Ascending aorta (tissue), 2 donors: ENCODE measurements around the gene ELOVL6. TPM values are rescaled to one million over a fixed set of nuclear protein-coding genes. Genes with fewer than 3 reads are reported as not detected.

ENCODE experiments used
- DNase-seq, 2 donors: peaks; one replicate each; pipeline ENCODE4 v3.0.0-alpha.2; 2019; ENCODE audit warnings: low spot score in 2 of 2
- H3K27ac ChIP-seq, 2 donors: fragments of 200-600 bp; sonication (generic); one replicate each; pipeline ENCODE4 v1.5.1; 2016 to 2017; ENCODE audit warnings: mild to moderate bottlenecking in 1 of 2
- H3K27me3 ChIP-seq: fragments of 200-600 bp; sonication (generic); one replicate; pipeline ENCODE4 v1.5.1; 2017
- H3K36me3 ChIP-seq, 2 donors: fragments of 200-600 bp; sonication (generic); one replicate each; pipeline ENCODE4 v1.5.1; 2016
- H3K4me1 ChIP-seq, 2 donors: fragments of 200-600 bp; sonication (generic); one replicate each; pipeline ENCODE4 v1.5.1; 2016 to 2017; ENCODE audit warnings: mild to moderate bottlenecking in 1 of 2
- H3K4me3 ChIP-seq, 2 donors: fragments of 200-600 bp; sonication (generic); one replicate each; pipeline ENCODE4 v1.5.1; 2016 to 2017; ENCODE audit warnings: mild to moderate bottlenecking in 1 of 2
- H3K9me3 ChIP-seq, 2 donors: fragments of 200-600 bp; sonication (generic); one replicate each; pipeline ENCODE4 v1.5.1; 2016
- CTCF ChIP-seq, 3 experiments: fragments of 200-600 bp in 2 of 3; fragments of 450-650 bp in 1 of 3; sonication (generic) in 2 of 3; IDR thresholded peaks; one replicate each; pipeline ENCODE4 v1.5.1; 2016 to 2019; ENCODE audit warnings: antibody characterized with exemption in 3 of 3, mild to moderate bottlenecking in 1 of 3, moderate library complexity in 1 of 3
- intact Hi-C: fragments of 100-400 bp; cut with DNase I; formaldehyde crosslinking; loops from one replicate; pipeline ENCODE4 v1.15.1; 2023
- total RNA-seq: library from RNA; depleted of rRNA; stranded (reverse); fragments of >200 nt; gene quantifications from one replicate; pipeline ENCODE4 v1.1.0, GENCODE V29; 2016

Gene ELOVL6
- total RNA-seq, 1 donor from 2014 or later: 0.64 TPM

GRCh38 chr4:110201502-110201901 is 3.1 kb upstream of the ELOVL6 start:
- no peaks in the 10 kb centered on the region for H3K9me3 ChIP-seq
- no peak overlapping the region for H3K27ac ChIP-seq
- intact Hi-C loops: loop anchor here (10.0 kb wide), 1 partner anchor 313 kb away; no protein-coding TSS in a partner anchor
- no peak for DNase-seq
- no peaks in the 10 kb centered on the region for H3K27me3 ChIP-seq
- no peaks in the 10 kb centered on the region for H3K4me1 ChIP-seq
- H3K4me3 ChIP-seq: no peak overlapping the region
- no peak for TF ChIP-seq CTCF (IDR thresholded peaks at IDR 0.05)
- H3K36me3 ChIP-seq: no peaks in the 10 kb centered on the region

GRCh38 chr4:110200689-110201088 is 2.3 kb upstream of the ELOVL6 start:
- Histone ChIP-seq H3K4me1 (no peaks in the 10 kb centered on the region), H3K4me3 (no peak overlapping the region), H3K9me3 (no peaks in the 10 kb centered on the region), H3K27me3 (no peaks in the 10 kb centered on the region), H3K27ac (no peak overlapping the region), H3K36me3 (no peaks in the 10 kb centered on the region)
- no peak for TF ChIP-seq CTCF (IDR thresholded peaks at IDR 0.05)
- intact Hi-C loops: loop anchor here (10.0 kb wide), 1 partner anchor 314 kb away; no protein-coding TSS in a partner anchor
- no peak for DNase-seq

GRCh38 chr4:110198049-110198434 is 373 bp downstream of the ELOVL6 start:
- no peaks in the 10 kb centered on the region for H3K36me3 ChIP-seq
- H3K27me3 ChIP-seq: no peaks in the 10 kb centered on the region
- H3K4me1 ChIP-seq: no peaks in the 10 kb centered on the region
- intact Hi-C loops: loop anchor here (5.0 to 10.0 kb wide), 3 partner anchors 146 to 463 kb away; partner anchors contain the start of genes GAR1 and PLA2G12A
- TF ChIP-seq CTCF (IDR thresholded peaks at IDR 0.05): no peak
- H3K4me3 ChIP-seq: peak overlapping the region; percentile 86 to 92
- no peak for DNase-seq
- H3K27ac ChIP-seq: no peak overlapping the region
- H3K9me3 ChIP-seq: no peaks in the 10 kb centered on the region

- intact Hi-C loops: loop anchor here (2.0 to 10.0 kb wide), 4 partner anchors 33 to 463 kb away; partner anchors contain the start of genes GAR1 and PLA2G12A
- Histone ChIP-seq H3K4me1 (no peaks in the 10 kb centered on the region), H3K27ac (no peak overlapping the region), H3K36me3 (no peaks in the 10 kb centered on the region), H3K9me3 (no peaks in the 10 kb centered on the region), H3K4me3 (peak overlapping the region; percentile 86 to 92), H3K27me3 (no peaks in the 10 kb centered on the region)
- TF ChIP-seq CTCF (IDR thresholded peaks at IDR 0.05): no peak
- peak in 1 of 2 donors; percentile 63 for DNase-seq
These were observed 829 bp downstream of the ELOVL6 start for GRCh38 chr4:110197529-110198042.

GRCh38 chr4:110196871-110197528 is 1.4 kb downstream of the ELOVL6 start:
- DNase-seq: peak in 1 of 2 donors; percentile 69
- TF ChIP-seq CTCF (IDR thresholded peaks at IDR 0.05): no peak

More at GRCh38 chr4:110196871-110197528, 1.4 kb downstream of the ELOVL6 start:
- H3K27me3 ChIP-seq: no peaks in the 10 kb centered on the region
- H3K4me1 ChIP-seq: no peaks in the 10 kb centered on the region
- H3K27ac ChIP-seq: peak overlapping the region; percentile 79 to 81
- H3K4me3 ChIP-seq: peak overlapping the region; percentile 86 to 92
- no peaks in the 10 kb centered on the region for H3K36me3 ChIP-seq
- no peaks in the 10 kb centered on the region for H3K9me3 ChIP-seq
- intact Hi-C loops: loop anchor here (2.0 to 10.0 kb wide), 4 partner anchors 32 to 462 kb away; partner anchors contain the start of genes GAR1 and PLA2G12A
